Upper lobe of left lung (tissue), 6 donors: ENCODE measurements around the gene THRSP. TPM values are rescaled to one million over a fixed set of nuclear protein-coding genes. Genes with fewer than 3 reads are reported as not detected.
"Not testable (repeated sequence)": the region's sequence is repeated elsewhere in the genome, so short reads cannot be mapped to it uniquely, and the experiment has no call there.

ENCODE experiments used
- ATAC-seq, 2 donors: fragments of 200-7000 bp; cut with Tn5 transposase; one replicate each; pipeline ENCODE4 v1.9.1; 2022; ENCODE audit warnings: mild to moderate bottlenecking in 2 of 2, moderate library complexity in 2 of 2; ENCODE audit not compliant: low FRiP score in 2 of 2
- DNase-seq, 2 donors: peaks; one replicate each; pipeline ENCODE4 v3.0.0-alpha.2; 2019 to 2020
- H3K27ac ChIP-seq, 4 donors: fragments of 200-600 bp; sonication (generic); one replicate each; pipeline ENCODE4 v1.5.1; 2016 to 2019
- H3K27me3 ChIP-seq, 4 donors: fragments of 200-600 bp; sonication (generic); one replicate each; pipeline ENCODE4 v1.5.1; 2017 to 2019
- H3K36me3 ChIP-seq, 4 donors: fragments of 200-600 bp; sonication (generic); one replicate each; pipeline ENCODE4 v1.5.1; 2016 to 2019
- H3K4me1 ChIP-seq, 4 donors: fragments of 200-600 bp; sonication (generic); one replicate each; pipeline ENCODE4 v1.5.1; 2018 to 2019
- H3K4me3 ChIP-seq, 4 donors: fragments of 200-600 bp; sonication (generic); one replicate each; pipeline ENCODE4 v1.5.1; 2017 to 2019; ENCODE audit warnings: mild to moderate bottlenecking in 2 of 4, moderate library complexity in 1 of 4
- H3K9me3 ChIP-seq, 4 donors: fragments of 200-600 bp; sonication (generic); one replicate each; pipeline ENCODE4 v1.5.1; 2018 to 2019
- CTCF ChIP-seq, 6 experiments: fragments of 450-650 bp in 4 of 6; fragments of 200-600 bp in 2 of 6; sonication (generic) in 2 of 6; IDR thresholded peaks; one replicate each; pipeline ENCODE4 v1.5.1; 2016 to 2019; ENCODE audit warnings: antibody characterized with exemption in 6 of 6
- EP300 ChIP-seq, 4 donors: sonication (generic); formaldehyde crosslinking; IDR thresholded peaks; one replicate each; pipeline ENCODE4 v1.5.1; 2017; ENCODE audit warnings: antibody characterized with exemption in 4 of 4, control low read depth in 2 of 4
- POLR2A ChIP-seq, 4 donors: fragments of 450-650 bp; IDR thresholded peaks; one replicate each; pipeline ENCODE4 v1.5.1; 2016 to 2017; ENCODE audit warnings: antibody characterized with exemption in 4 of 4, mild to moderate bottlenecking in 2 of 4
- POLR2AphosphoS5 ChIP-seq, 2 donors: sonication (generic); formaldehyde crosslinking; IDR thresholded peaks; one replicate each; pipeline ENCODE4 v1.5.1; 2017; ENCODE audit warnings: antibody characterized with exemption in 2 of 2
- WGBS, 2 donors: methylation state at CpG; one replicate each; pipeline ENCODE4 v1.1.5; 2017 to 2018; 5-methylcytosine and 5-hydroxymethylcytosine counted together
- total RNA-seq, 6 donors: library from RNA; depleted of rRNA in 4 of 6; stranded (reverse); fragments of >200 nt in 4 of 6; gene quantifications; one replicate each; pipeline versions ENCODE4 v1.1.0 to v1.2.1, GENCODE V29; 2016 to 2021
- donor health status: DM: no; HTN: no; CAD: no; lungs with moderate emphysema.
- donor health status: DM: no; HTN: yes; CAD: no; lungs with severe emphysema.

THRSP gene
- total RNA-seq, 6 donors from 2014 or later = 0.17 TPM; not detected in 5

DNA sequence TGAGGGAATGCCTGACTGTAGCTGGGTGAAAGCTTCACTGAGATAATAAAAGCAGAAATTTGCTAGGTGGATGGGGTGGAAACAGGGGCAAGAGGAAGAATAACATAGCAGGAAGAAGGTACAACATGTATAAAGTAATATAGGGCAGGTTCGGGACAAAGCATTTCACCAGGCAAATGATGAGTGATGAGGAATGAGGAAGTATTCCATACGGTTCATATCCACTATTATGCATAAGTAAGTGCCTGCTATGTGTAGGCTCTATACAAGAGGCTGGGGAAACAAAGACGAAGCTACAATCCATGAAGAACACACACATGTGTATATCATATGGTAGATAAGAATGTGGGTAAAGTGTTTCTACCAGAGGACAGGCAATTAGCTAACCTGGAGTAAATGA, 8.1 kb downstream of the THRSP start:
- Histone ChIP-seq H3K36me3 (peaks cover 10 to 35% (median 28%) of the 10 kb centered on the region in 4 donors), H3K9me3 (no peaks in the 10 kb centered on the region), H3K27me3 (no peaks in the 10 kb centered on the region), H3K4me1 (peaks cover 4 to 21% (median 10%) of the 10 kb centered on the region in 4 donors), H3K4me3 (no peak overlapping the region), H3K27ac (no peak overlapping the region)
- 76 to 79% methylated on average over 3 of the region's 3 CpGs for WGBS, 2 donors
- ATAC-seq = no peak
- no peak for DNase-seq
- TF ChIP-seq POLR2A (IDR thresholded peaks at IDR 0.05) (no peak), POLR2AphosphoS5 (IDR thresholded peaks at IDR 0.05) (no peak), CTCF (IDR thresholded peaks at IDR 0.05) (no peak), EP300 (IDR thresholded peaks at IDR 0.05) (no peak)

GRCh38 chr11:78072455-78072854, 8.8 kb downstream of the THRSP start:
- peaks cover 11 to 29% (median 18%) of the 10 kb centered on the region in 4 donors for H3K4me1 ChIP-seq

DNA sequence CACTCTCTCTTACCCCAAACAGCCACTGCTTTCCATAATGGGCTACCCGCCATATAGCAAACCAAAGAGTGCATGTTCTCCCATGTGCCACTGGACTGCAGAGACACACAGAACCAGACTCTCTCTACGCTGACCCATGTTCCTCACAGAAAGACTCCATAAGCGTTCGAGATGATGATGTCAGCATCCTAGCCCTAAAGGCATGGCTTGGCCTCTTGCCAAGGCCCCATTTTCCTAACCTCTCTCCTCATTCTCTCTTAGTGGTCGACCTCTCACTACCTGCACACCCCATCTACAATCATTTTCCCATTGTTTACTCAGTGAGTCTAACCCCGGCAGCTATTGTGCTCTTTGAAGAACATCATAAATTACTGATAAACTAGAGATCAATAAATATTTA, 11.1 kb downstream of the THRSP start:
- ATAC-seq = no peak

More at GRCh38 chr11:78072455-78072854, 8.8 kb downstream of the THRSP start:
- ATAC-seq = no peak
- Histone ChIP-seq H3K36me3 (peaks cover 10 to 32% (median 26%) of the 10 kb centered on the region in 4 donors), H3K27me3 (no peaks in the 10 kb centered on the region), H3K9me3 (no peaks in the 10 kb centered on the region), H3K4me3 (no peak overlapping the region), H3K27ac (no peak overlapping the region)
- TF ChIP-seq CTCF (IDR thresholded peaks at IDR 0.05) = no peak
- no peak for DNase-seq
- WGBS, 2 donors = 96% methylated on average over 4 of the region's 4 CpGs

DNA sequence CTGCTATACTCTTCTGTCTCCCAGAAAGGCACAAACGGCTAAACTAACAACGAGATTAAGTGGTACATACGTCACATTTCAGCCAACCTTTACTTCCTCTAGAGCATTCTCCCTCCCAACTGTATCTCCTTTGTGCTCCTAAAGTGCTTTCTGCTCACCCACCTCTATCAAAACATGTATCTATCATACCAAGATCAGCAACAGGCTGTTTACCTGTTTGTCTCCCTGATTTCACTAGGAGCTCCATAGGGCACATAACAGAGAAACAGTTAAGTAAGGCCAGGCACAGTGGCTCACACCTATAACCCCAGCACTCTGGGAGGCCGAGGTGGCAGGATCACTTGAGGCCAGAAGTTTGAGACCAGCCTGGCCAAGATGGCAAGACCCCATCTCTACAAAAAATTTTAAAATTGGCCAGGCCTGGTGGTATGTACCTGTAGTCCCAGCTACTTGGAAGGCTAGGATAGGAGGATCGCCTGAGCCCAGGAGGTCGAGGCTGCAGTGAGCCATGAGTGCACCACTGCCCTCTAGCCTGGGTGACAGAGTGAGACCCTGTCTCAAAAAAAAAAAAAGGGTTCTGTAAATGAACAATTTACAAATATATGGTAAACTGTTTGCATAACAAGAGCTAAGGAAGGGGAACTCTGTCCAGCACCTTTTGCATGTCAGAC, 13.2 kb downstream of the THRSP start:
- peak overlapping the region in 1 of 4 donors; percentile 64 for H3K4me3 ChIP-seq
- no peaks in the 10 kb centered on the region for H3K27me3 ChIP-seq
- DNase-seq (no peak), ATAC-seq (no peak)
- peaks cover 25 to 48% (median 41%) of the 10 kb centered on the region in 4 donors for H3K4me1 ChIP-seq
- peak overlapping the region in 1 of 4 donors; percentile 11 for H3K27ac ChIP-seq
- H3K36me3 ChIP-seq = peaks cover 0 to 7% (median under 1%) of the 10 kb centered on the region in 4 donors
- WGBS, 2 donors = 74% methylated on average over 6 of the region's 6 CpGs
- H3K9me3 ChIP-seq = no peaks in the 10 kb centered on the region
- TF ChIP-seq POLR2AphosphoS5 (IDR thresholded peaks at IDR 0.05) (no peak), EP300 (IDR thresholded peaks at IDR 0.05) (no peak)

More for the DNA sequence above, 11.1 kb downstream of the THRSP start:
- no peaks in the 10 kb centered on the region for H3K27me3 ChIP-seq
- 83% methylated on average over 6 of the region's 6 CpGs for WGBS, 2 donors
- H3K4me1 ChIP-seq = peaks cover 25 to 35% (median 33%) of the 10 kb centered on the region in 4 donors
- no peak for DNase-seq
- no peaks in the 10 kb centered on the region for H3K9me3 ChIP-seq
- H3K36me3 ChIP-seq = peaks cover 0 to 20% (median 12%) of the 10 kb centered on the region in 4 donors
- no peak overlapping the region for H3K4me3 ChIP-seq
- TF ChIP-seq POLR2AphosphoS5 (IDR thresholded peaks at IDR 0.05) (no peak), EP300 (IDR thresholded peaks at IDR 0.05) (no peak), CTCF (IDR thresholded peaks at IDR 0.05) (no peak), POLR2A (IDR thresholded peaks at IDR 0.05) (no peak)
- no peak overlapping the region for H3K27ac ChIP-seq

DNA sequence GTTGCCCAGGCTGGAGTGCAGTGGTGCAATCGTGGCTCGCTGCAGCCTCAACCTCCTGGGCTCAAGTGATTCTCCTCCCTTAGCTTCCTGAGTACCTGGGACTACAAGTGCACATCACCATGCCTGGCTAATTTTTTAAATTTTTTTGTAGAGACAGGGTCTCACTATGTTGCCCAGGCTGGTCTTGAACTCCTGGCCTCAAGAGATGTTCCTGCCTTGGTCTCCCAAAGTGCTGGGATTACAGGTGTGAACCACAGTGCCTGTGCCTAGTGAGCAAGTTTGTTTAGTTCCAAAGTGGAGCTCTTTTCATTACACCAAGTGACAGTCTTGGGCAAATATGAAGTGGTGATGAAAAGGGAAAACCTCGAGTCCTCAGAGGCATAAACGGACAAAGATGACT, 13.9 kb downstream of the THRSP start:
- 65 to 67% methylated on average over 4 of the region's 4 CpGs for WGBS, 2 donors
- not testable (repeated sequence) for H3K27ac ChIP-seq, H3K9me3 ChIP-seq, H3K27me3 ChIP-seq, DNase-seq, H3K36me3 ChIP-seq, ATAC-seq
- H3K4me3 ChIP-seq = peak overlapping the region in 2 of 4 donors; percentile 64 to 76
- H3K4me1 ChIP-seq = peaks cover 25 to 53% (median 42%) of the 10 kb centered on the region in 4 donors
